HUDEP-2 (cell line): ENCODE results near the gene OARD1.
"Not testable (repeated sequence)": the region's sequence is repeated elsewhere in the genome, so short reads cannot be mapped to it uniquely, and the experiment has no call there.

Experiments used
- DNase-seq, 76 experiments: peaks; one replicate each; lab custom pipeline; 2025; ENCODE audit not compliant: unreplicated experiment in 76 of 76; lab: John Stamatoyannopoulos, UW

OARD1 gene

GRCh38 chr6:41071923-41072835, at the start of gene OARD1:
Gene OARD1, minus strand, starts transcription at chr6:41072356. Its CDS starts 722 bp downstream, at chr6:41071634.
- DNase-seq = peak; percentile 55 to 100 (median 100)

- no peak for DNase-seq
Observed at GRCh38 chr6:41120058-41120457, 47.9 kb upstream of the OARD1 start.

- no peak for DNase-seq
Observed at GRCh38 chr6:41119508-41119907, 47.4 kb upstream of the OARD1 start.

GRCh38 chr6:41115027-41115426, 42.9 kb upstream of the OARD1 start:
- not testable (repeated sequence) for DNase-seq

GRCh38 chr6:41111017-41111416, 38.9 kb upstream of the OARD1 start:
- DNase-seq = no peak

GRCh38 chr6:41103847-41104246, 31.7 kb upstream of the OARD1 start:
- DNase-seq = no peak

GRCh38 chr6:41100871-41101287, 28.7 kb upstream of the OARD1 start:
- no peak for DNase-seq

GRCh38 chr6:41098366-41098765, 26.2 kb upstream of the OARD1 start:
- DNase-seq = no peak

- no peak for DNase-seq
Observed at GRCh38 chr6:41097467-41098090, 25.4 kb upstream of the OARD1 start.

GRCh38 chr6:41093729-41094128, 21.6 kb upstream of the OARD1 start:
- DNase-seq = no peak

GRCh38 chr6:41092421-41093140, 20.4 kb upstream of the OARD1 start:
- peak in 7 of 76 experiments; percentile 8 to 31 (median 17) for DNase-seq

- DNase-seq = no peak
Observed at GRCh38 chr6:41090841-41091761, 18.9 kb upstream of the OARD1 start.

GRCh38 chr6:41088451-41088850, 16.3 kb upstream of the OARD1 start:
- no peak for DNase-seq

- DNase-seq = no peak
Observed at GRCh38 chr6:41085182-41085581, 13.0 kb upstream of the OARD1 start.

- DNase-seq = no peak
Observed at GRCh38 chr6:41083072-41083471, 10.9 kb upstream of the OARD1 start.

- DNase-seq = no peak
Observed at GRCh38 chr6:41080621-41081020, 8.5 kb upstream of the OARD1 start.

GRCh38 chr6:41079080-41079479, 6.9 kb upstream of the OARD1 start:
- DNase-seq = no peak

- no peak for DNase-seq
Observed at GRCh38 chr6:41078101-41078500, 5.9 kb upstream of the OARD1 start.

GRCh38 chr6:41077536-41077935, 5.4 kb upstream of the OARD1 start:
- DNase-seq = no peak
